Breast epithelium (tissue), 4 donors: ENCODE measurements around the gene CNFN. TPM values are rescaled to one million over a fixed set of nuclear protein-coding genes. Genes with fewer than 3 reads are reported as not detected.

Source experiments
- DNase-seq, 2 donors: peaks; one replicate each; pipeline ENCODE4 v3.0.0-alpha.2; 2019; ENCODE audit warnings: low spot score in 2 of 2
- H3K27ac ChIP-seq, 2 donors: fragments of 200-600 bp; sonication (generic) in 1 of 2; one replicate each; pipeline ENCODE4 v1.5.1; 2016 to 2019; ENCODE audit warnings: mild to moderate bottlenecking in 1 of 2
- H3K27me3 ChIP-seq, 2 donors: fragments of 200-600 bp; sonication (generic) in 1 of 2; one replicate each; pipeline versions ENCODE4 v1.5.1 to v1.6.0; 2017 to 2019; ENCODE audit warnings: control low read depth in 1 of 2, mild to moderate bottlenecking in 1 of 2
- H3K36me3 ChIP-seq: fragments of 200-600 bp; one replicate; pipeline ENCODE4 v1.5.1; 2019
- H3K4me1 ChIP-seq, 2 donors: fragments of 200-600 bp; sonication (generic); one replicate each; pipeline ENCODE4 v1.5.1; 2016 to 2019; ENCODE audit warnings: control low read depth in 1 of 2
- H3K4me3 ChIP-seq, 3 donors: fragments of 200-600 bp; sonication (generic); 1 replicate in 2 of 3; 2 replicates in 1 of 3; pipeline ENCODE4 v1.5.1; 2016 to 2019; ENCODE audit warnings: mild to moderate bottlenecking in 3 of 3, moderate library complexity in 2 of 3
- H3K9me3 ChIP-seq, 2 donors: fragments of 200-600 bp; sonication (generic) in 1 of 2; one replicate each; pipeline ENCODE4 v1.5.1; 2016 to 2019; ENCODE audit warnings: control low read depth in 1 of 2
- POLR2A ChIP-seq: fragments of 450-650 bp; IDR thresholded peaks from one replicate; pipeline ENCODE4 v1.6.1; 2016; ENCODE audit warnings: antibody characterized with exemption, mild to moderate bottlenecking, moderate library complexity
- POLR2AphosphoS5 ChIP-seq, 3 donors: sonication (generic); formaldehyde crosslinking; IDR thresholded peaks; one replicate each; pipeline ENCODE4 v1.6.1; 2017; ENCODE audit warnings: antibody characterized with exemption in 3 of 3
- intact Hi-C: fragments of 100-400 bp; cut with DNase I; formaldehyde crosslinking; loops from one replicate; pipeline ENCODE4 v1.15.1; 2023; ENCODE audit warnings: low total_unique reads
- total RNA-seq, 3 donors: library from RNA; depleted of rRNA; stranded (reverse); fragments of >200 nt; gene quantifications; one replicate each; pipeline ENCODE4 v1.1.0, GENCODE V29; 2016
- TF ChIP-seq, protein P1 (sequence below), 3 donors: fragments of 450-650 bp; IDR thresholded peaks; one replicate each; pipeline ENCODE4 v1.5.1; 2016 to 2017; ENCODE audit warnings: antibody characterized with exemption in 3 of 3, mild to moderate bottlenecking in 3 of 3, moderate library complexity in 3 of 3

Gene CNFN
- total RNA-seq, 3 donors from 2014 or later: 2.6 to 4.8 (median 3.0) TPM

DNA sequence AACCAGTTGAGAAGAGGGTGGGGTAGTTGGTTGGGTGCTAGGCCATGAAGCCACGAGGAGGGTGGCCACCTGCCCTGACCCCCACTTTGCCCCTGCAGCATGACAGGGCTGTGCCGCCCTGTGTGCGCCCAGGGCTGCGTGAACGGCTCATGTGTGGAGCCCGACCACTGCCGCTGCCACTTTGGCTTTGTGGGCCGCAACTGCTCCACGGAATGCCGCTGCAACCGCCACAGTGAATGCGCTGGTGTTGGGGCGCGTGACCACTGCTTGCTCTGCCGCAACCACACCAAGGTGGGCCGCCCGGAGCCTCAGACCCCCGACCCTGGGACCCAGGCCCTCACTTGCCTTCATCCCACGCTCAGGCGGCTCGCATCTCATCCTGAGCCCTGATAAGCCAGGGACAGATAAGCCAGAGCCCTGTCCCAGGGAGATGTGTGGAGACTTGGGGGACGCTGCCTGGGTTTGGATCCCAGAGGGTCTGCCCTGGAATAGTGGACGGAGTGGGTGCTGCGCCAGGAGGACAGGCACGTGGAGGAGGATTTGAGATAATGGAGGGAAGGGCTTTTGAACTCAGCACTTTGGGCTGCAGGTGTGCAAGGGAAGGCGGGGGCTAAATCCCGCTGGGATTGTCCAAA is 20.5 kb downstream of the CNFN start:
- H3K9me3 ChIP-seq: no peaks in the 10 kb centered on the region
- H3K4me1 ChIP-seq: no peaks in the 10 kb centered on the region
- no peaks in the 10 kb centered on the region for H3K36me3 ChIP-seq
- no peak overlapping the region for H3K27ac ChIP-seq
- no peak for DNase-seq
- no peaks in the 10 kb centered on the region for H3K27me3 ChIP-seq
- intact Hi-C loops: no loop called here
- TF ChIP-seq, protein P1, sequence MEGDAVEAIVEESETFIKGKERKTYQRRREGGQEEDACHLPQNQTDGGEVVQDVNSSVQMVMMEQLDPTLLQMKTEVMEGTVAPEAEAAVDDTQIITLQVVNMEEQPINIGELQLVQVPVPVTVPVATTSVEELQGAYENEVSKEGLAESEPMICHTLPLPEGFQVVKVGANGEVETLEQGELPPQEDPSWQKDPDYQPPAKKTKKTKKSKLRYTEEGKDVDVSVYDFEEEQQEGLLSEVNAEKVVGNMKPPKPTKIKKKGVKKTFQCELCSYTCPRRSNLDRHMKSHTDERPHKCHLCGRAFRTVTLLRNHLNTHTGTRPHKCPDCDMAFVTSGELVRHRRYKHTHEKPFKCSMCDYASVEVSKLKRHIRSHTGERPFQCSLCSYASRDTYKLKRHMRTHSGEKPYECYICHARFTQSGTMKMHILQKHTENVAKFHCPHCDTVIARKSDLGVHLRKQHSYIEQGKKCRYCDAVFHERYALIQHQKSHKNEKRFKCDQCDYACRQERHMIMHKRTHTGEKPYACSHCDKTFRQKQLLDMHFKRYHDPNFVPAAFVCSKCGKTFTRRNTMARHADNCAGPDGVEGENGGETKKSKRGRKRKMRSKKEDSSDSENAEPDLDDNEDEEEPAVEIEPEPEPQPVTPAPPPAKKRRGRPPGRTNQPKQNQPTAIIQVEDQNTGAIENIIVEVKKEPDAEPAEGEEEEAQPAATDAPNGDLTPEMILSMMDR (IDR thresholded peaks at IDR 0.05): no peak
- no peak for TF ChIP-seq POLR2A
- no peak for TF ChIP-seq POLR2AphosphoS5 (IDR thresholded peaks at IDR 0.05)
- no peak overlapping the region for H3K4me3 ChIP-seq

DNA sequence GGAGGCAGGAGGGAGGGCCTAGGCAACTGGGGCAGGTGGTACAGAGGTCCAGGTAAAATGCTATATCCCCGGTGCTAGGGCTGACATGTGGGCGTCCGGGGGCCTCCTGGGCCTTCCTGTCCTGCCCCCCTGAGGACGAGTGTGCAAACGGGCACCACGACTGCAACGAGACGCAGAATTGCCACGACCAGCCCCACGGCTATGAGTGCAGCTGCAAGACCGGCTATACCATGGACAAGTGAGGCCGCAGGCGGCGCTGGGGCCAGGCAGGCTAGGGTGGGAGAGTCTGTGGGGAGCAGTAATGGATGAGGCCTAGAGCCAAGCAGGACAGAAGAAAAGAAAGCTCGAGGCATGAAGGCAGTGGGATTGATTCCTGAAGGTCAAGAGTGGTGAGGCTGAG is 21.3 kb downstream of the CNFN start:
- no peaks in the 10 kb centered on the region for H3K27me3 ChIP-seq
- no peak overlapping the region for H3K4me3 ChIP-seq
- H3K9me3 ChIP-seq: peaks cover 0 to 2% of the 10 kb centered on the region in 2 donors
- no peak overlapping the region for H3K27ac ChIP-seq
- no peak for DNase-seq
- TF ChIP-seq POLR2AphosphoS5 (IDR thresholded peaks at IDR 0.05): no peak
- no peak for TF ChIP-seq POLR2A
- TF ChIP-seq, protein P1 (IDR thresholded peaks at IDR 0.05): no peak
- intact Hi-C loops: no loop called here
- H3K4me1 ChIP-seq: no peaks in the 10 kb centered on the region
- H3K36me3 ChIP-seq: no peaks in the 10 kb centered on the region

DNA sequence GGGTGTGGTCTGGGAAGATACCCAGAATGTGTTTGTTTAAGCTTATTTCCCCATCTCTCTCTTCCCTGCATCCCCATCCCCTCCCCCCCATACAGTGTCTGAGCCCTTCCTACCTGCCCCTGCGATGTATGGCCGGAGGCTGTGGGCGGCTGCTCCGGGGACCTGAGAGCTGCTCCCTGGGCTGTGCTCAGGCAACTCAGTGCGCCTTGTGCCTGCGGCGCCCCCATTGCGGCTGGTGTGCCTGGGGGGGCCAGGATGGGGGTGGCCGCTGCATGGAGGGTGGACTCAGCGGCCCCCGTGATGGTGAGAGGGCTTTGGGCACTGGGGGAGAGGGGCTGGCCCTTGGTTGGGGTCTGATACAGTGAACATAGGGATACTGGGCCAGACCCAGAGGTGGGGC is 21.7 kb downstream of the CNFN start:
- Histone ChIP-seq H3K27me3 (no peaks in the 10 kb centered on the region), H3K4me3 (no peak overlapping the region), H3K36me3 (no peaks in the 10 kb centered on the region), H3K4me1 (no peaks in the 10 kb centered on the region), H3K9me3 (peaks cover 0 to 4% of the 10 kb centered on the region in 2 donors), H3K27ac (no peak overlapping the region)
- intact Hi-C loops: no loop called here
- TF ChIP-seq POLR2AphosphoS5 (IDR thresholded peaks at IDR 0.05) (no peak), POLR2A (no peak)
- TF ChIP-seq, protein P1 (IDR thresholded peaks at IDR 0.05): no peak
- no peak for DNase-seq

DNA sequence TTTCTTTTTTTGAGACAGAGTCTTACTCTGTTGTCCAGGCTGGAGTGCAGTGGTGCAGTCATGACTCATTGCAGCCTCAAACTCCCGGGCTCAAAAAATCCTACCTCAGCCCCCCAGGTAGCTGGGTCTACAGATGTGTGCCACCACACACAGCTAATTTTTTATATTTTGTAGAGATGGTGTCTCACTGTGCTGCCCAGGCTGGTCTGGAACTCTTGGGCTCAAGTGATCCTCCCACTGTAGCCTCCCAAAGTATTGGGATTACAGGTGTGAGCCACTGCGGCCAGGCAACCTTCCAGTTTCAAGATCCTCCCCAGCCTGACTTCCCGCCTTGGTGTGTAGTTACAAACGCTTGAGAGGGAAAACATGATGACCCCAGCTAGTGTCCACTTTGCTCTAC is 22.2 kb downstream of the CNFN start:
- DNase-seq: no peak
- Histone ChIP-seq H3K4me1 (no peaks in the 10 kb centered on the region), H3K4me3 (no peak overlapping the region), H3K27me3 (no peaks in the 10 kb centered on the region), H3K27ac (no peak overlapping the region), H3K36me3 (no peaks in the 10 kb centered on the region), H3K9me3 (peaks cover 0 to 4% of the 10 kb centered on the region in 2 donors)
- intact Hi-C loops: no loop called here
- TF ChIP-seq, protein P1 (IDR thresholded peaks at IDR 0.05): no peak
- no peak for TF ChIP-seq POLR2AphosphoS5 (IDR thresholded peaks at IDR 0.05)
- TF ChIP-seq POLR2A: no peak

DNA sequence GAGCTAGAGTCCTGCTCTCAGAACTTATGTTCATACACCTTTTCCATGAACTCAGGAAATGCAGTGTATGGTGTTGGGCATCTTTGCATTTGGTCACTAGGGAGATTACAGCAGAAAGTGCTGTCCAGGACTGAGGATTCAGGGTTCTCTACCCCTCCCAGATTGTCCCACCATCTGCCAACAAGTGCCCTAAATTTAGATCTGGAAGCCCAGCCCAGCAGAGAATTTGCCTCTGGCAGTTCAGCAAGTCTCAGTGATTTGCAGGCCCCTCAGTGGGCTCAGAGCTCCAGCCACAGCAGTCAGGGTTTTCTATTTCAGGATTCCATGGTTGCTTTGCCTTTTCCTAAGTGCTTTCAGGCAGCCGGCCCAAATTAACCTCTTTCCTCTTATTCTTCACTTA is 23.4 kb downstream of the CNFN start:
- Histone ChIP-seq H3K9me3 (peaks cover 0 to 4% of the 10 kb centered on the region in 2 donors), H3K4me3 (no peak overlapping the region), H3K27ac (no peak overlapping the region), H3K27me3 (no peaks in the 10 kb centered on the region), H3K4me1 (no peaks in the 10 kb centered on the region), H3K36me3 (no peaks in the 10 kb centered on the region)
- DNase-seq: no peak
- TF ChIP-seq POLR2AphosphoS5 (IDR thresholded peaks at IDR 0.05): no peak
- TF ChIP-seq, protein P1 (IDR thresholded peaks at IDR 0.05): no peak
- TF ChIP-seq POLR2A: no peak
- intact Hi-C loops: no loop called here
